ENCODE measurements around the gene APBB1.

The APBB1 gene

DNA sequence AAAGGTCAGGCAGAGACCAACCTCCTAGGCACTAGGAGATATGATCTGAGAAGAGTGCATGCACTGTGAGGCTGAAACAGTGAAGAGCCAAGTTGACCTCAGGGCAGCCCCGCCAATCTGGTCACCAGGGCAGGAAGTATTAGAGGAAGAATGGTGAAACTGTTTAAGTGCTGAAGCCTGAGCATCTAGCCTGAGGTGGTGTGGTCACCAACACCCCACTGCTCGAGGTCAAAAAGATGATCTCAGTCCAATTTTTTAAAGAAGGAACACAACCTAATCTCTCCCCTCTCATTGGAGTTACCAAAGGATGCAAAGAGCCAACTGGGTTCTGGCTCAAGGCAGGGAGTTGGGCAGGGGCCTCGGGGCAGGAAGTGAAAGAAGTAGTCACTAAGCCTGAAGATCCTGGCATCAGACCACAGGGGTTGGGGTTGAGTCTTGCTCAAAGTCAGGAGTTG, 4.0 kb downstream of the APBB1 start:
- Histone ChIP-seq H2BK5ac (ENCODE audit: low read length) (no peak overlapping the region), H2BK120ac (ENCODE audit: low read depth, low read length) (no peak overlapping the region), H3K4me1 (ENCODE audit: control insufficient read depth, low read depth, low read length) (peaks cover 6% of the 10 kb centered on the region), H3K56ac (ENCODE audit: low read length) (no peak overlapping the region), H3K27ac (ENCODE audit: low read depth, low read length) (no peak overlapping the region), H3K36me3 (ENCODE audit: control insufficient read depth, insufficient read depth, low read length) (no peaks in the 10 kb centered on the region), H3K9ac (ENCODE audit: low read length) (no peak overlapping the region), H3K79me2 (ENCODE audit: control insufficient read depth, insufficient read depth, low read length) (no peaks in the 10 kb centered on the region), H3K27me3 (ENCODE audit: insufficient read depth, low read length, poor library complexity) (peaks cover 4% of the 10 kb centered on the region), H3K18ac (ENCODE audit: low read length) (no peak overlapping the region), H3K4me2 (ENCODE audit: low read length) (no peak overlapping the region), H2BK15ac (replicated peaks; ENCODE audit: low read depth) (no peak overlapping the region), H3K79me1 (ENCODE audit: low read length) (no peaks in the 10 kb centered on the region), H3K23ac (ENCODE audit: low read length) (no peak overlapping the region), H3K4ac (ENCODE audit: low read depth, low read length) (no peak overlapping the region), H4K8ac (ENCODE audit: low read depth, low read length) (no peak overlapping the region), H2AK5ac (ENCODE audit: low read length) (no peak overlapping the region), H3K4me3 (ENCODE audit: low read length) (no peak overlapping the region), H4K5ac (ENCODE audit: low read length) (no peak overlapping the region)
- no CpG with 5 or more reads among the region's 3 CpGs for WGBS (ENCODE audit: extremely low coverage, insufficient coverage, low lambda C conversion rate)
- no peak for DNase-seq

DNA sequence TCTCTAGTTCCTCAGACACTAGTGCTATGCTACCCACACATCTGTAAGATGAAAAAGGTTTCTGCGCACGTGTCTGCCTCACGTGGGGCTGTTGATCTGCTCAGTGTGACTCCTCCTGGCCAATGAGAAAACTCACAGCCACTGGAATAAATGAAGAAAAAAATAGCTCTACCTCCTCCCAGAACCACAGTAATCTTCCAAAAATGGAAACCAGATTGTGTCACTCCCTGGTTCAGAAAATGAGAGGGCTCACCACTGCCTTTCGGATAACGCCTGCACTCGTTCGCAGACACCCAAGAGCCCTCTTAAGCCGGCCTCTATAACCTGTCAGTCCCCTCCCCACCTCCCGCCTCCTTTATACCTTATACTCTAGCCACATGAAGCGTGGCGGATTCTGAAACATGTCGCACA, 5.1 kb downstream of the APBB1 start:
- Histone ChIP-seq H4K5ac (ENCODE audit: low read length) (no peak overlapping the region), H3K36me3 (ENCODE audit: control insufficient read depth, insufficient read depth, low read length) (no peaks in the 10 kb centered on the region), H3K4ac (ENCODE audit: low read depth, low read length) (no peak overlapping the region), H2BK120ac (ENCODE audit: low read depth, low read length) (no peak overlapping the region), H3K79me2 (ENCODE audit: control insufficient read depth, insufficient read depth, low read length) (no peaks in the 10 kb centered on the region), H3K4me3 (ENCODE audit: low read length) (no peak overlapping the region), H3K79me1 (ENCODE audit: low read length) (no peaks in the 10 kb centered on the region), H2BK5ac (ENCODE audit: low read length) (no peak overlapping the region), H3K27ac (ENCODE audit: low read depth, low read length) (no peak overlapping the region), H2AK5ac (ENCODE audit: low read length) (no peak overlapping the region), H3K4me2 (ENCODE audit: low read length) (no peak overlapping the region), H3K18ac (ENCODE audit: low read length) (no peak overlapping the region), H3K4me1 (ENCODE audit: control insufficient read depth, low read depth, low read length) (peaks cover 2% of the 10 kb centered on the region), H3K56ac (ENCODE audit: low read length) (no peak overlapping the region), H3K9ac (ENCODE audit: low read length) (no peak overlapping the region), H4K8ac (ENCODE audit: low read depth, low read length) (no peak overlapping the region), H2BK15ac (replicated peaks; ENCODE audit: low read depth) (no peak overlapping the region), H3K27me3 (ENCODE audit: insufficient read depth, low read length, poor library complexity) (no peaks in the 10 kb centered on the region), H3K23ac (ENCODE audit: low read length) (no peak overlapping the region)
- WGBS (ENCODE audit: extremely low coverage, insufficient coverage, low lambda C conversion rate), result no CpG with 5 or more reads among the region's 12 CpGs
- no peak for DNase-seq

DNA sequence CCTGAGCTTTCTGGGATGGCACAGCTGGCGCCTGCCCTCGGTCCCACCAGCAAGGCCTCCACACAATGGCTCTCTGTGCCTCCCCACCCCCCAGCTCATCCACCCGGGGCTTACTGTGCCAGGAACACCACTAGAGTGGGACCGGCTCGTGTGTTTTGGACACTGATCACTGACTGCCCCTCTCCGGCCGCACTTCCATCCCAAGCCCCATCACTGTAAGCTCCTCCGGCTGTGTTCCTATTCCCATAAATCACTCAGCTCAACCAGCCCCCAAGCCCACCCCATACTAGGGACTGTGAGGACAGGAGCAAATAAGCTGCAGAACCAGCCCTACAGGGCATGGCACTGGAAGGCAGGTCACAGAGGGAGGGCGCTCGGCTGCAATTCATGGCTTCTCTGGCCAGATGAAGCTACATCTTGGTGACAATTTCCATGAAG, 7.3 kb downstream of the APBB1 start:
- no CpG with 5 or more reads among the region's 10 CpGs for WGBS (ENCODE audit: extremely low coverage, insufficient coverage, low lambda C conversion rate)
- H3K9ac ChIP-seq (ENCODE audit: low read length), result no peak overlapping the region
- H2BK5ac ChIP-seq (ENCODE audit: low read length), result no peak overlapping the region
- no peak overlapping the region for H4K8ac ChIP-seq (ENCODE audit: low read depth, low read length)
- no peaks in the 10 kb centered on the region for H3K27me3 ChIP-seq (ENCODE audit: insufficient read depth, low read length, poor library complexity)
- no peak overlapping the region for H3K4me3 ChIP-seq (ENCODE audit: low read length)
- no peak overlapping the region for H2BK15ac ChIP-seq (replicated peaks; ENCODE audit: low read depth)
- H3K4ac ChIP-seq (ENCODE audit: low read depth, low read length), result no peak overlapping the region
- H3K36me3 ChIP-seq (ENCODE audit: control insufficient read depth, insufficient read depth, low read length), result no peaks in the 10 kb centered on the region
- no peak overlapping the region for H4K5ac ChIP-seq (ENCODE audit: low read length)
- no peak overlapping the region for H3K27ac ChIP-seq (ENCODE audit: low read depth, low read length)
- H3K56ac ChIP-seq (ENCODE audit: low read length), result no peak overlapping the region
- H3K23ac ChIP-seq (ENCODE audit: low read length), result no peak overlapping the region
- H2BK120ac ChIP-seq (ENCODE audit: low read depth, low read length), result no peak overlapping the region
- no peak overlapping the region for H3K4me2 ChIP-seq (ENCODE audit: low read length)
- no peaks in the 10 kb centered on the region for H3K79me1 ChIP-seq (ENCODE audit: low read length)
- no peak overlapping the region for H2AK5ac ChIP-seq (ENCODE audit: low read length)
- no peaks in the 10 kb centered on the region for H3K79me2 ChIP-seq (ENCODE audit: control insufficient read depth, insufficient read depth, low read length)
- H3K18ac ChIP-seq (ENCODE audit: low read length), result no peak overlapping the region
- DNase-seq, result no peak
- no peaks in the 10 kb centered on the region for H3K4me1 ChIP-seq (ENCODE audit: control insufficient read depth, low read depth, low read length)

DNA sequence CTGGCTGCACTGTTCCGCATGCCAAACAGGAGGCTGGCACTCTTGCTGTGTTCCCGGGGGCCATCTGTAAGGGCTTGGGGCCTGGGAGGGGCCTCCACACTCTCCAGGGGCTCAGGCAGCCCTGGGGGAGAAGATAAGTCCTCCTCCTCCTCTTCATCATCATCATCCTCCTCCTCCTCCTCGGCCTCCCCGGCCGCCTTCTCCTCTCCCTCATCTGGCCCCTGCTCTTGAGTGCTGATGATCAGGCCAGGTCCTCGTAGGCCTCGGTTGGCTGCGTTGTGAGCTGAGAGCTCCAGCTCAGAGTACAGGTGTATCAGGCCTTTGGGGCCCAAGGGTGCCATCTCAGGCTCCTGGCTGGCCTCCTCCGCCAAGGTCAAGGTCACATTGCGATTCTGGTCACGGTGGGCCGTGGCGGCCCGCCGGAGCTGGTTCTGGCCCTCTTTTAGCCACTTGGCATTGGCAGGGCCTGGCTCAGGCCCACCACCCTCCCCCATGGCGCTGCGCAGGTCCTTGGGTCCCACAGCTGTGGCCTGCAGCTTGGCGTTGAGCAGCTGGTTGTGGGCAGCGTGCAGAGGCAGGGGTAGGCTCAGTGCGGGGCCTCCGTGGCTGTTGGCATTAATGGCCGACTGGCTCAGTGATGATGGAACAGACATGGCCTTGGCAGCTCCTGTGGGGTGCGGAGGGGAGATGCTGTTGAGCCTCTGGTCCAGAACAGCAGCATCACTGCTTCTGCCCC, 8.0 kb downstream of the APBB1 start:
- Histone ChIP-seq H3K4me2 (ENCODE audit: low read length) (no peak overlapping the region), H3K4ac (ENCODE audit: low read depth, low read length) (no peak overlapping the region), H2AK5ac (ENCODE audit: low read length) (no peak overlapping the region), H3K9ac (ENCODE audit: low read length) (no peak overlapping the region), H3K79me1 (ENCODE audit: low read length) (no peaks in the 10 kb centered on the region), H3K23ac (ENCODE audit: low read length) (no peak overlapping the region), H2BK15ac (replicated peaks; ENCODE audit: low read depth) (no peak overlapping the region), H3K18ac (ENCODE audit: low read length) (no peak overlapping the region), H3K56ac (ENCODE audit: low read length) (no peak overlapping the region), H3K36me3 (ENCODE audit: control insufficient read depth, insufficient read depth, low read length) (no peaks in the 10 kb centered on the region), H4K8ac (ENCODE audit: low read depth, low read length) (no peak overlapping the region), H2BK120ac (ENCODE audit: low read depth, low read length) (no peak overlapping the region), H3K4me3 (ENCODE audit: low read length) (no peak overlapping the region), H3K4me1 (ENCODE audit: control insufficient read depth, low read depth, low read length) (no peaks in the 10 kb centered on the region), H2BK5ac (ENCODE audit: low read length) (no peak overlapping the region), H3K79me2 (ENCODE audit: control insufficient read depth, insufficient read depth, low read length) (no peaks in the 10 kb centered on the region), H3K27me3 (ENCODE audit: insufficient read depth, low read length, poor library complexity) (no peaks in the 10 kb centered on the region), H4K5ac (ENCODE audit: low read length) (no peak overlapping the region), H3K27ac (ENCODE audit: low read depth, low read length) (no peak overlapping the region)
- no peak for DNase-seq
- WGBS (ENCODE audit: extremely low coverage, insufficient coverage, low lambda C conversion rate), result no CpG with 5 or more reads among the region's 23 CpGs

DNA sequence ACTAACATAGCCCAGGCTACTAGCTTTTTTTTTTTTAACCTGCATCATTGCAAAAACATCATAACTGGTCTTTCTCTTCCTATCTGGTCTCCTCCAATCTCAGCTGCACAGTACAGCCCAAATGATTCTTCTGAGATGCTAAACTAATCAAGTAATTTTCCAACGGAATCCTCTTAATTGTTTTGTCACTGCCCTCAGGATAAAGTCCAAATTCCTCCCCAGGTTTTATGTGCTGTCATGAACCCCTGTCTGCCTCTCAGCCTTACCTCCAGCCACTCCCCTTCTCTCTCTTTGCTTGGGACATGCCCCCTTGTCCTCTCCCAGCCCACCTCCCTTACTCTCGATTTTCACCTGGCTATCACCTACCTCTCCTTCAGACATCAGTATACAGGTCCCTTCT, 12.5 kb downstream of the APBB1 start:
- Histone ChIP-seq H3K79me2 (ENCODE audit: control insufficient read depth, insufficient read depth, low read length) (no peaks in the 10 kb centered on the region), H4K8ac (ENCODE audit: low read depth, low read length) (no peak overlapping the region), H3K4me1 (ENCODE audit: control insufficient read depth, low read depth, low read length) (no peaks in the 10 kb centered on the region), H3K18ac (ENCODE audit: low read length) (no peak overlapping the region), H2BK15ac (replicated peaks; ENCODE audit: low read depth) (no peak overlapping the region), H3K4me3 (ENCODE audit: low read length) (no peak overlapping the region), H4K5ac (ENCODE audit: low read length) (no peak overlapping the region), H2AK5ac (ENCODE audit: low read length) (no peak overlapping the region), H3K56ac (ENCODE audit: low read length) (no peak overlapping the region), H3K4ac (ENCODE audit: low read depth, low read length) (no peak overlapping the region), H3K4me2 (ENCODE audit: low read length) (no peak overlapping the region), H2BK5ac (ENCODE audit: low read length) (no peak overlapping the region), H3K27me3 (ENCODE audit: insufficient read depth, low read length, poor library complexity) (no peaks in the 10 kb centered on the region), H2BK120ac (ENCODE audit: low read depth, low read length) (no peak overlapping the region), H3K36me3 (ENCODE audit: control insufficient read depth, insufficient read depth, low read length) (no peaks in the 10 kb centered on the region), H3K79me1 (ENCODE audit: low read length) (no peaks in the 10 kb centered on the region), H3K23ac (ENCODE audit: low read length) (no peak overlapping the region), H3K9ac (ENCODE audit: low read length) (no peak overlapping the region), H3K27ac (ENCODE audit: low read depth, low read length) (no peak overlapping the region)
- no peak for DNase-seq
- WGBS (ENCODE audit: extremely low coverage, insufficient coverage, low lambda C conversion rate), result no CpG with 5 or more reads among the region's 2 CpGs

DNA sequence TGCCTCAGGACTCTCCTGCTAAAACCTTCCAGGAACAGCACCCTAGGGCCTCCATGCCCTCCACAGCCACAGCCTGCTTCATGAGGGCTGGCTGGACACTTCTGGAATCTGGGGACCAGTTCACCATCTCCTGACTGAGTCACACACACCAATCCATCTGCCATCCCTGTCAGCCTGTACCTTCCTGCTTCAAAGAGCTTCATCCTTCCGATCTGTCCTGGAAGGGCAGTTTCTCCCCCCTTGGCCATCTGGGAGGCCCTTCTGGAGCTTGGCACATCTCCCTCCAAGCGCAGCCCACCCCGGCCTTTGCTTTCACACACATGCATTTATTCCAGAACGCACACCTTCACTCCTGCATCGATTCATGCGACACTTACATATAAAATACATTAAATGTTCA, 13.0 kb downstream of the APBB1 start:
- no peak for DNase-seq
- no peak overlapping the region for H4K5ac ChIP-seq (ENCODE audit: low read length)
- H2AK5ac ChIP-seq (ENCODE audit: low read length), result no peak overlapping the region
- no peak overlapping the region for H3K56ac ChIP-seq (ENCODE audit: low read length)
- no peak overlapping the region for H3K4ac ChIP-seq (ENCODE audit: low read depth, low read length)
- no peak overlapping the region for H3K9ac ChIP-seq (ENCODE audit: low read length)
- no peak overlapping the region for H3K27ac ChIP-seq (ENCODE audit: low read depth, low read length)
- H2BK5ac ChIP-seq (ENCODE audit: low read length), result no peak overlapping the region
- H3K36me3 ChIP-seq (ENCODE audit: control insufficient read depth, insufficient read depth, low read length), result no peaks in the 10 kb centered on the region
- no peak overlapping the region for H3K23ac ChIP-seq (ENCODE audit: low read length)
- H2BK120ac ChIP-seq (ENCODE audit: low read depth, low read length), result no peak overlapping the region
- no peak overlapping the region for H4K8ac ChIP-seq (ENCODE audit: low read depth, low read length)
- no peak overlapping the region for H2BK15ac ChIP-seq (replicated peaks; ENCODE audit: low read depth)
- no peaks in the 10 kb centered on the region for H3K4me1 ChIP-seq (ENCODE audit: control insufficient read depth, low read depth, low read length)
- no peaks in the 10 kb centered on the region for H3K79me2 ChIP-seq (ENCODE audit: control insufficient read depth, insufficient read depth, low read length)
- H3K27me3 ChIP-seq (ENCODE audit: insufficient read depth, low read length, poor library complexity), result no peaks in the 10 kb centered on the region
- H3K4me2 ChIP-seq (ENCODE audit: low read length), result no peak overlapping the region
- no peaks in the 10 kb centered on the region for H3K79me1 ChIP-seq (ENCODE audit: low read length)
- H3K4me3 ChIP-seq (ENCODE audit: low read length), result no peak overlapping the region
- WGBS (ENCODE audit: extremely low coverage, insufficient coverage, low lambda C conversion rate), result 100% methylated on average over 2 of the region's 6 CpGs
- H3K18ac ChIP-seq (ENCODE audit: low read length), result no peak overlapping the region

All from mesendoderm (in vitro differentiated cells).